ENCODE data around the gene STRIT1.
"Not testable (repeated sequence)": the region's sequence is repeated elsewhere in the genome, so short reads cannot be mapped to it uniquely, and the experiment has no call there.

Gene STRIT1

DNA sequence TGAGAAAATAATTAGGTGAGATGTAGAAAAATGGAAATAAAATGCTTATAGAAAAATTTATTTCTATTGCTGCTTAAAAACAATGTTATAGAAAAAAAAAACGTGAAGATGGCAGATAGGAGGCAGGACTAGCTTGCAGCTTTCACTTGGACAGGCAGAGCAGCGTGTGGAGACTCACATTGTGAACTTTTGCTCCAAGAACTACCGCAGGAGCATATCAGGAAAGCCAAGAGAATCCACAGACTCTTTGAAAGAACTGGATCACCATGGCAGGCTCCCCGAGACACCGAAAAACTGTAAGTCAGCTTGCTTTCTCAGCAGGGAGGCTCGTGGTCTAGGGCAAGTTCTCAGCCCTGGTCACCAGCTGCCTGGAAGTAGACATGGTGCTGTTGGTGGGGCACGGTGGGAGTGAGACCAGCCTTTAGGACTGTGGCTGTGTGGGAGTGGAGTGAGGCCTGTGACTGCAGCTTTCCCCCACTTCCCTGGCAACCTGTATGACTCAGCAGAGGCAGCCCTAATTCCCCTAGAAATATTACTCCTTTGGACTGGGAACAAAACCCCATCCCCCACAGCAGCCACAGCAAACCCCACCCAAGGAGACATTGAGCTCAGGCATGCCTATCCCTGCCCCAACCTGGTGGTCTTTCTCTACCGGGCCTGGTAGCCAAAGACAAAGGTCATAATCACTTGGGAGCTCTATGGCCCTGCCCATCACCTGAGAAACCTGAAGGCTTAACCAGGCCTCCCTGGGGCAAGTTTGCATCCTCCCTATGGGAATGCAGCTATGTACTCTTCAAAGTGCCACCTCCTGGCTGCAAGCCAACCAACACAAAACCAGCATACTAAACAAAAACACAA is 22.8 kb downstream of the STRIT1 start:
- DNase-seq (ENCODE audit: low spot score), result no peak

DNA sequence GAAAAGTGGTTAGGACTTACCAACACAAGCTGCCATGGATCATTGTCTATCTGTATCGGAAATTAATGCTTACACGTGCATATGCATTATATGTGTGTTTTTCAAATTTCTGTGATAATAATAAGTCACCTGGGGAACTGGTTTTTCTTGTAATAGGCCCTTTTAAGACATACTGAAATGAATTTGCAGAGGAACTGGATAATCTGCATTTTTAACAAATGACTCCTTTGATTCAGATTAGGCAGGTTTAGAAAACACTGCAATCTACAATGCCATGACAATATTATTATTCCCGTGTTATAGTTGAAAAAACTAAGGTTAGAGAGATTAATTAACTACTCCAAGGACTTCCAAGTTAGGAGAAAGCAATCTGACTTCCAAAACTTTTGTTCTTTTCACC is 23.4 kb downstream of the STRIT1 start:
- DNase-seq (ENCODE audit: low spot score), result no peak

DNA sequence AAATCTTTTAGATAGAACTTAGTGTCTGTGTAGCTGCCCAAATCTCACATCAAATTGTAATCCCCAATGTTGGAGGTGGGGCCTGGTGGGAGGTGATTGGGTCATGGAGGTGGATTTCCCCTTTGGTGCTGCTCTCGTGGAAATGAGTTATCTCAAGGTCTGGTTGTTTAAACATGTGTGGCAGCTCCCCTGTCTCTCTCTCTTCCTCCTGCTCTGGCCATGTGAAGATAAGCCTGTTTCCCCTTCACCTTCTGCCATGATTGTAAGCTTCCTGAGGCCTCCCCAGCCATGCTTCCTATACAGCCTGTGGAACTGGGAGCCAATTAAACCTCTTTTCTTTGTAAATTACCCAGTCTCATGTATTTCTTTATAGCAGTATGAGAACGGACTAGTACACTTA is 30.6 kb downstream of the STRIT1 start:
- not testable (repeated sequence) for DNase-seq (ENCODE audit: low spot score)

DNA sequence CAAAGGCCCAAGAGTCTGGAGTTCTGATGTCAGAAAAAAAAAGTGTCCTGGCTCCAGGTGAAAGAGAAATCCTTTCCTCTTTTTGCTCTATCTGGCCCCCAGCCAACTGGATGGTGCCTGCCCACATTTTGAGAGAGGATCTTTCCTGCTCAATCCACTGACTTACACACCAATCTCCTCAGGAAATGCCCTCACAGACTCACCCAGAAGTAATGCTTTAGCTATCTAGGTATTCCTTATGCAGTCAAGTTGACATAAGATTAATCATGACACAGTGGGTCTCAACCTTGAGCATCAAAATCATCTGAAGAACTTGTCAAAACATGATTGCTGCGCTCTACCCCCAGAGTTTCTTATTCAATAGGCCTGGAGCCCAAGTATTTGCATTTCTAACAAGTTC is 31.2 kb downstream of the STRIT1 start:
- no peak for DNase-seq (ENCODE audit: low spot score)

DNA sequence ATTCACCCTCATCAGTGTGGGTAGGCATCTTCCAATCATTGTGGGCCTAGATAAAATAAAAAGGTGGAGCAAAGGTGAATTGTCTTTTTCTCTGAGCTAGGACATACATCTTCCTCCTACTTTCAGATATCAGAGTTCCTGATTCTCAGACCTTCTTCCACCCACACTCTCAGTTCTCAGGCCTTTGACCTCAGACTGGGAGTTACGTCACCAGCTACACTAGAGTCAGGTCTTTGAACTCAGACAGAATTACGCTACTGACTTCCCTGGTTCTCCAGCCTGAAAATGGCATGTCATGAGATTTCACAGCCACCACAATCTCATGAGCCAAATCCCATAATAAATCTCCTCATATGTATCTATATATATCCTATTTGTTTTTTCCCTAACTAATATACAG is 39.0 kb downstream of the STRIT1 start:
- no peak for DNase-seq (ENCODE audit: low spot score)

DNA sequence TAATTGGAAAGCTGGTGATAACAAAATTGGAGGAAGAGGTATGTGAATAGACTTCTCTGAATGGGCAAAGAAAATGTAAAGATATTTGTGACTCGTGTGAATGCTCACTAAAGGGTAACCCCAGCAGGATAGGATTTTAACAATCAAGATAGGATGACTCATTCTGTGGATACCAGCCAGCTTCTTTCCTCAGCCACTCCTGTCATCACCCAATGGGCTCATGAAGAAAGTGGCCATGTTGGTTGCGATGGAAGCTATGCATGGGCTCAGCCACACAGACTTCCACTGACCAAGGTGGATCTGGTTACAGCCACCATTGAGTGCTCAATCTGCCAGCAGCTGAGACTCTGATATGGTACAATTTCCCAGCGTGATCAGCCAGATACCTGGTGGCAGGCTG is 40.9 kb downstream of the STRIT1 start:
- DNase-seq (ENCODE audit: low spot score), result no peak

DNA sequence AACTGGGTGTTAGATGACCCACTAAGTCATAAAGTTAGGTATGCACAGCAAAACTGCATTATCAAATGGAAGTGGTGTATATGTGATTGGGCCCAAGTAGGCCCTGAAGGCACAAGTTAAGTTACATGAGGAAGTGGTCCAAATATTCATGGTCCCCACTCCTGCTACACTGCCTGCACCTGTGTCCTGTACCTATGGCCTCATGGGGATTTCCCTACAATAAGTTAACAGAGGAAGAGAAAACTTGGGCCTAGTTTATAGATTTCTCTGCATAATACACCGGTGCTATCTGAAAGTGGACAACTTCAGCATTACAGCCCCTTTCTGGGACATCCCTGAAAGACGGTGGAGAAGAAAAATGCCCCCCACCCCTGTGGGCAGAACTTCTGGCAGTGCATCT is 41.5 kb downstream of the STRIT1 start:
- DNase-seq (ENCODE audit: low spot score), result no peak

DNA sequence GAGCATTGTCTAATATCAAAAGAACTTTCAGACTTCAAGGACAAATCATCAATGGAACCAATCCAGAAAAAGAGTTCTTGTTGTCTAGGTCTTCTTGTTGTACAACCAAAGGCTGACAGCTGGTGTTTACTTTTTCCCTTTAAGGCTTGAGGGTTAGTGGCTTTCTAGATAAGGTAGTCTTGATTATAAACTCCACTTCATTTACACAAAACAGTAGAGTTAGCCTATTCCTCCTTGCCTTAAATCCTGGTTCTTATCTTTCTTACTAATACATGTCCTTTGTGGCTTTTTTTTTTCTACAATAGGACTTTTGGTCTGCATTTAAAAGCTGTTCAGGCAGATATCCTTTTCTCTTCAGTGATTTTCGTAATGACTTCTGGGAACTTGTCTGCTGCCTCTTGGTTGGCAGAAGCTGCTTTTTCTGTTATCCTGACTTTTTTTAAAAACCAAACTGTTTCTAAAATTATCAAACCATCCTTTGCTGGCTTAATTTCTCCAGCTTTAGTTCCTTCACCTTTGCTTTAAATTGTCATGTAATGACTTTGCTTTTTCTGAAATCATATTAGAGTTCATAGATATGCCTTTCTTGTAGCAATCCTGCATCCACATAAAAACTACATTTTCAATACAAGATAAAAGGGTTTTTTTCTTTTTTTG is 44.8 kb downstream of the STRIT1 start:
- DNase-seq (ENCODE audit: low spot score), result no peak

DNA sequence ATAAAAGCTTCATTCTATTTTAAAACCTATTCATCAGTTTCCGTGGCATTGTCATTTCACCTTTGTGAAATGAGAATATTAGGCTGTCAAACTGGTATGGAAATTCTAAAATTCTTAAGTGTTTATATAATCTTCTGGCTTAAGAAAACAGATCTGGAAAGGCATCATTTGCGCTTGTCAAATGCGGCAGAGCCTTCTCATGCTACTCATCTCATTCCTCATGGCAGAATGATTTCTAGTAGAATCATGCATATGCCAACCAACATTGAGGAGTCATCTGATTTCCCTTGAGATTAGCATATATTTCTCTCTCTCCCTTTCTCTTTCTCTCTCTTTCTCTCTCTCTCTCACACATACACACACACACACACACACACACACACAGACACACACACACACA is 48.8 kb downstream of the STRIT1 start:
- DNase-seq (ENCODE audit: low spot score), result no peak

DNA sequence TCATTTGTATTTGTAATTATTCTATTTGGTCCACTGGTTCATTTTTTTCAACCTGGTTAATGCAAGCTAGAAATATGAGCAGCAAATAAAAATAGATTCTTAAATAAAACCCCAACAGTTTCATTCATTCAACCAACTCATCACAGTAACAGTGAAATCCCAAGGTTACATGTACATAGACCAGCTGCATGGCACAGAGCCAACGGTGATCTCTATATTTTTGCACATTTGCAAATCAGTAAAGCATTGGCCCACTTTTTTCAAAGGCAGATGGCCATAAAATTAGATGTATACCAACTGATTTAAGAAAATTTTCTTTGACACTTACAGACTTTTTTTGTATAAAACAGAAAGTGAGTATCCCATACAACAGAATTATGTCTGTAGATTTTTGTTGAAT is 49.3 kb downstream of the STRIT1 start:
- DNase-seq (ENCODE audit: low spot score), result no peak

DNA sequence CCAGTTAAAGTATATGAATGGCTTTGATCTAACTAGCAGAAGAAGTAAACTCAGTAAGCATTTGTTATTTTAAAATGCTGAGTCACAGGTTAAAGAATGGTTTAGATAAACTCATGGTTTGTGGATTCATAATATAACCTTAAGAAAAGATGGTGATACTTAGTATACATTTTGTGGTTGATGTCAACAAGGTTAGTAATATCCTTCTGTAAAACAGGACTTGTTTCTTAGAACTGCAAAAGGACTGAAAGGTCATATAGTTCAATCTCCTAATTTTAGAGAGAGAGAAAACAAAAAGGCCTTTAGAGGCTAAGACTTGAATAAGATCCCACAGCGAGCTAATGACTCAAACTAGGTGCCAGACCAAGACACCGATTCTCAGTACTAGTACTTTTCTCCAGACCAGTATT is 50.0 kb downstream of the STRIT1 start:
- peak; percentile 7 for DNase-seq (ENCODE audit: low spot score)

DNA sequence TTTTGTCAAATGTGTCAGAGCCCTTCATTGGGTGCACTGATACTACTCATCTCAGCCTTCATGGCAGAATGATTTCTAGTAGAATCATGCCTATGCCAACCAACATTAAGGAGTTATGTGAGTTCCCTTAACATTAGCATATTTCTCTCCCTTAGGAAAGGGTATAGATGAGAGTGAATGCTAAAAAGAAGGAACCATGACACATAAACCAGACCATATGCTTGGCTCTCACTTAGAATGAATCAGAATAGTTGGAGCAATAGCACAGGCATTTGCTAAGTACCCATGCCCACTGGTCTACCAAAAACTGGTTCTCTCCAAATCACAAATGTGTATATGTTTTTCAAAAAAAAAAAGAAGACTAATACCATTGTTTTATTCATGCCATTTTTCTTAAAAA is 51.1 kb downstream of the STRIT1 start:
- DNase-seq (ENCODE audit: low spot score), result no peak

DNA sequence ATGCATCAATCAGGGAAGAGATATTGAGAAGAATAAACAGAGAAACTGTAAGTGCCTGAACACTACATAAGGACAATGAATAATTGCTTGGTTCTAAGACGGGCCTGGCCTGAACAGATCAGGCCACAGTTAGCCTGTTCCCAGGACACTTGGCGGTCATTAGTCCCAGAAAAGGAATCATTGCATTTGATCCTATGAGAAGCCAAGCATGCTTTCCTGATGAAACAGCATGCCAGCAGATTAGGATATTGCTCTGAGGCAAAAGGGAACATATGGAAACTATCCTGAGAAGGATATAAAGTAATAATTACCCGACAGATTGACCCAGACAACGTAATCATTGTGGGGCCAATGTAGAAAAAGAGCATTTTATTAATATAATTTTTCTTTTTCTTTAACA is 51.9 kb downstream of the STRIT1 start:
- DNase-seq (ENCODE audit: low spot score), result no peak

All from AG08396 (cell line).